ENCODE results near the gene MXRA5.
"Not testable (repeated sequence)": the region's sequence is repeated elsewhere in the genome, so short reads cannot be mapped to it uniquely, and the experiment has no call there.

The MXRA5 gene

GRCh38 chrX:3351276-3351675 is 4.8 kb upstream of the MXRA5 start:
- no peak for TF ChIP-seq CTCF (IDR thresholded peaks at IDR 0.05; ENCODE audit: extremely low read depth, missing control alignments)
- no peak for DNase-seq (ENCODE audit: low spot score)

- TF ChIP-seq CTCF (IDR thresholded peaks at IDR 0.05; ENCODE audit: extremely low read depth, missing control alignments) = no peak
- DNase-seq (ENCODE audit: low spot score) = no peak
These were observed 1.7 kb upstream of the MXRA5 start for GRCh38 chrX:3348191-3348590.

- no peak for TF ChIP-seq CTCF (IDR thresholded peaks at IDR 0.05; ENCODE audit: extremely low read depth, missing control alignments)
- no peak for DNase-seq (ENCODE audit: low spot score)
These were observed 916 bp downstream of the MXRA5 start for GRCh38 chrX:3345281-3346191.

GRCh38 chrX:3343569-3343968 is 2.9 kb downstream of the MXRA5 start:
- DNase-seq (ENCODE audit: low spot score) = not testable (repeated sequence)

GRCh38 chrX:3340016-3340415 is 6.4 kb downstream of the MXRA5 start:
- DNase-seq (ENCODE audit: low spot score) = no peak
- TF ChIP-seq CTCF (IDR thresholded peaks at IDR 0.05; ENCODE audit: extremely low read depth, missing control alignments) = no peak

- no peak for TF ChIP-seq CTCF (IDR thresholded peaks at IDR 0.05; ENCODE audit: extremely low read depth, missing control alignments)
- no peak for DNase-seq (ENCODE audit: low spot score)
These were observed 19.8 kb downstream of the MXRA5 start for GRCh38 chrX:3326681-3327080.

- no peak for DNase-seq (ENCODE audit: low spot score)
- TF ChIP-seq CTCF (IDR thresholded peaks at IDR 0.05; ENCODE audit: extremely low read depth, missing control alignments) = no peak
These were observed 25.9 kb downstream of the MXRA5 start for GRCh38 chrX:3320471-3321046.
